IPS-NIHi7 (cell line): ENCODE measurements around the gene PGRMC2.
A peak's percentile ranks its signal among the peaks of the same experiment; 100 is the strongest.

Experiments used
- DNase-seq: peaks from one replicate; pipeline ENCODE4 v3.0.0; 2012; ENCODE audit warnings: mixed read lengths; ENCODE audit errors: extremely low spot score

Gene PGRMC2

GRCh38 chr4:128298852-128299251 is 11.2 kb upstream of the PGRMC2 start:
- DNase-seq: no peak

GRCh38 chr4:128298146-128298758 is 10.6 kb upstream of the PGRMC2 start:
- DNase-seq: no peak

GRCh38 chr4:128295255-128295654 is 7.6 kb upstream of the PGRMC2 start:
- peak; percentile 20 for DNase-seq

- no peak for DNase-seq
These were observed 6.9 kb upstream of the PGRMC2 start for GRCh38 chr4:128294464-128294863.

- no peak for DNase-seq
These were observed 4.7 kb upstream of the PGRMC2 start for GRCh38 chr4:128292349-128292748.

GRCh38 chr4:128291096-128291495 is 3.5 kb upstream of the PGRMC2 start:
- no peak for DNase-seq

- no peak for DNase-seq
These were observed 2.9 kb upstream of the PGRMC2 start for GRCh38 chr4:128290526-128290925.

- DNase-seq: no peak
These were observed 2.0 kb upstream of the PGRMC2 start for GRCh38 chr4:128289523-128290158.

GRCh38 chr4:128288689-128289106 is 1.1 kb upstream of the PGRMC2 start:
- peak; percentile 10 for DNase-seq

- peak; percentile 95 for DNase-seq
These were observed 467 bp upstream of the PGRMC2 start for GRCh38 chr4:128287871-128288688.

GRCh38 chr4:128286474-128287058 is 1.0 kb downstream of the PGRMC2 start:
- peak; percentile 24 for DNase-seq

GRCh38 chr4:128285085-128285997 is 2.3 kb downstream of the PGRMC2 start:
- no peak for DNase-seq

GRCh38 chr4:128284317-128284716 is 3.3 kb downstream of the PGRMC2 start:
- DNase-seq: no peak

- no peak for DNase-seq
These were observed 4.5 kb downstream of the PGRMC2 start for GRCh38 chr4:128283071-128283470.

- DNase-seq: no peak
These were observed 5.1 kb downstream of the PGRMC2 start for GRCh38 chr4:128282516-128282915.

GRCh38 chr4:128281354-128281753 is 6.3 kb downstream of the PGRMC2 start:
- no peak for DNase-seq

GRCh38 chr4:128279624-128280225 is 7.9 kb downstream of the PGRMC2 start:
- DNase-seq: no peak

- no peak for DNase-seq
These were observed 9.8 kb downstream of the PGRMC2 start for GRCh38 chr4:128277856-128278255.

GRCh38 chr4:128275346-128275745 is 12.3 kb downstream of the PGRMC2 start:
- DNase-seq: no peak

- no peak for DNase-seq
These were observed 16.1 kb downstream of the PGRMC2 start for GRCh38 chr4:128271551-128271950.

- DNase-seq: no peak
These were observed 18.6 kb downstream of the PGRMC2 start for GRCh38 chr4:128268970-128269369.
